HUES6 (cell line): Measurements from ENCODE around the gene FLT1.

Experiments used
- H3K27ac ChIP-seq: 2 replicates; pipeline ENCODE4 v1.7.0; 2013; ENCODE audit warnings: low read depth, mild to moderate bottlenecking, low read length, inconsistent platforms
- H3K27me3 ChIP-seq: 2 replicates; pipeline ENCODE4 v1.6.1; 2013; ENCODE audit warnings: low read length; ENCODE audit not compliant: control insufficient read depth, insufficient read depth
- H3K36me3 ChIP-seq: 2 replicates; pipeline ENCODE4 v1.6.1; 2013; ENCODE audit warnings: low read length; ENCODE audit not compliant: control insufficient read depth, insufficient read depth
- H3K4me1 ChIP-seq: 2 replicates; pipeline ENCODE4 v1.6.1; 2013; ENCODE audit warnings: low read length; ENCODE audit not compliant: control insufficient read depth, insufficient read depth
- H3K4me3 ChIP-seq: 2 replicates; pipeline ENCODE4 v1.5.1; 2013; ENCODE audit warnings: low read depth, low read length
- H3K9ac ChIP-seq: one replicate; pipeline ENCODE4 v1.6.1; 2013; ENCODE audit warnings: mild to moderate bottlenecking, low read length
- H3K9me3 ChIP-seq: 2 replicates; pipeline ENCODE4 v1.6.1; 2013; ENCODE audit warnings: low read depth, low read length; ENCODE audit not compliant: control insufficient read depth, insufficient read depth

The FLT1 gene

DNA sequence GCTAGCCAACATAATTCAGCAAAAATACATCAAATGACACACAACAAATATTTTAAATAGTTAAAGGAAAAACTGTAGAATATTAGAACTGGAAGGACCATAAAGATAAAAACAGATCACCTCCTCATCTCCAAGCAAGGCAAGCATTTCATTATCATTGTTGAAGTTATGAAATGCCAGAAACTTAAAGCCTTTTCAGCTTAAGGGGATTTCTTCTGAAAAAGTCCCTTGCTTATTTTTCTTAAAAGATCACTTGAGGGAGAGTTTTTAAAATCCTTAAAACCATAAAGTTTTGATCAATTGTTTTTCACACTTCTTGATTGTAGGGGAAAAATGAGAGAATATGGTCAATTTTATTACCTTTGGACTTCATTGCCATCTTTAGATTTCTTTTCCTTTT, 37.4 kb downstream of the FLT1 start:
- Histone ChIP-seq H3K9ac (no peak overlapping the region), H3K4me3 (no peak overlapping the region), H3K36me3 (peaks cover 63% of the 10 kb centered on the region), H3K27ac (no peak overlapping the region), H3K4me1 (peaks cover 18% of the 10 kb centered on the region), H3K9me3 (no peaks in the 10 kb centered on the region), H3K27me3 (no peaks in the 10 kb centered on the region)

- Histone ChIP-seq H3K27me3 (no peaks in the 10 kb centered on the region), H3K27ac (peak overlapping the region; percentile 69; the same call in 1 of the 2 replicates), H3K9me3 (no peaks in the 10 kb centered on the region), H3K4me1 (peaks cover 28% of the 10 kb centered on the region), H3K4me3 (no peak overlapping the region), H3K9ac (no peak overlapping the region), H3K36me3 (peaks cover 52% of the 10 kb centered on the region)
These were observed 39.2 kb downstream of the FLT1 start for GRCh38 chr13:28455580-28456194.

- Histone ChIP-seq H3K27me3 (no peaks in the 10 kb centered on the region), H3K27ac (no peak overlapping the region), H3K36me3 (peaks cover 53% of the 10 kb centered on the region), H3K9me3 (peaks cover 15% of the 10 kb centered on the region), H3K4me3 (no peak overlapping the region), H3K4me1 (peaks cover 28% of the 10 kb centered on the region), H3K9ac (no peak overlapping the region)
These were observed 42.2 kb downstream of the FLT1 start for GRCh38 chr13:28452755-28453154.

DNA sequence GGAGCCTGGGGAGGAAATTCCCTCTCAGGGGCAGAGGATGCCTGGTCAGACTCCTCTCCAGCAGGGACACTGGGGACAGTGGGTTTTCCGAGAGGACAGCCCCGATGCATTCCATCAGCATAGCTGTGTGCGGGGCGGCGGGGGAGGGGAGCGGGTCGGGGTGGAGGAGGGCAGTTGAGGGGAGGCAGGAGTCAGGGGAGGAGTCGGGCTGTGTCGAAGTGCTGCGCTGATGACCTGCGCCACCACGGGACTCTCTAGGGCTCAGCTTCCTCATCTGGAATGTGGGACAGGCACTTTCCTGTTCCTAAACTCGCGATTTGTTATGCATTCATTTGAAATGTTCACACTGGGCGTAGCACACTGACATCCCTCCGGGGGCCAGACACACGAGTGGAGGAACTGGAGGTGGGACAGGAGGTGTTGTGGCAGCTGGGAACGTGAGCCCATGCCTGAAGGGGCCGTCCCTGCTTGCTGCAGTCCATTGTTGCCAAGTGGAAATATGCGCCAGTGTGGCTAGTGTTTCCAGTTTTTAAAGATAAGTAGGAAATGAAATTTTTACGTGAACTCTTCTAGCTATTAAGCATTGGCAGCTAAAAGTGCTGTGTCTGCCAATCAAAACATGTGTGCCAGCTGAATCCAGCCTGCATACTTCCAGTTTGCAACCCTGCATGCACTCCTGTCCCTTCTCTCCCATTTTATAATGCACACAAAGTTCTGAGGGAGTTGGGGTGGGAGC, 43.3 kb downstream of the FLT1 start:
- Histone ChIP-seq H3K4me1 (peaks cover 24% of the 10 kb centered on the region), H3K4me3 (no peak overlapping the region), H3K9me3 (peaks cover 18% of the 10 kb centered on the region), H3K27me3 (no peaks in the 10 kb centered on the region), H3K9ac (no peak overlapping the region), H3K36me3 (peaks cover 49% of the 10 kb centered on the region), H3K27ac (no peak overlapping the region)

GRCh38 chr13:28449826-28450773, 44.8 kb downstream of the FLT1 start:
- H3K4me3 ChIP-seq: no peak overlapping the region
- peaks cover 25% of the 10 kb centered on the region for H3K9me3 ChIP-seq
- no peak overlapping the region for H3K27ac ChIP-seq

GRCh38 chr13:28448651-28449358, 46.1 kb downstream of the FLT1 start:
- Histone ChIP-seq H3K4me3 (no peak overlapping the region), H3K36me3 (peaks cover 43% of the 10 kb centered on the region)

More at GRCh38 chr13:28449826-28450773, 44.8 kb downstream of the FLT1 start:
- Histone ChIP-seq H3K36me3 (peaks cover 51% of the 10 kb centered on the region), H3K9ac (no peak overlapping the region), H3K27me3 (no peaks in the 10 kb centered on the region), H3K4me1 (peaks cover 14% of the 10 kb centered on the region)

GRCh38 chr13:28447989-28448388, 46.9 kb downstream of the FLT1 start:
- Histone ChIP-seq H3K27ac (no peak overlapping the region), H3K9ac (no peak overlapping the region), H3K36me3 (peaks cover 42% of the 10 kb centered on the region), H3K27me3 (no peaks in the 10 kb centered on the region), H3K4me3 (no peak overlapping the region), H3K4me1 (peaks cover 10% of the 10 kb centered on the region), H3K9me3 (peaks cover 25% of the 10 kb centered on the region)

More at GRCh38 chr13:28448651-28449358, 46.1 kb downstream of the FLT1 start:
- Histone ChIP-seq H3K9ac (no peak overlapping the region), H3K27me3 (no peaks in the 10 kb centered on the region), H3K27ac (no peak overlapping the region), H3K9me3 (peaks cover 25% of the 10 kb centered on the region), H3K4me1 (peaks cover 10% of the 10 kb centered on the region)

- peaks cover 7% of the 10 kb centered on the region for H3K4me1 ChIP-seq
- no peak overlapping the region for H3K27ac ChIP-seq
- H3K27me3 ChIP-seq: no peaks in the 10 kb centered on the region
- H3K9me3 ChIP-seq: peaks cover 25% of the 10 kb centered on the region
- H3K4me3 ChIP-seq: no peak overlapping the region
- peaks cover 36% of the 10 kb centered on the region for H3K36me3 ChIP-seq
- H3K9ac ChIP-seq: no peak overlapping the region
These were observed 47.7 kb downstream of the FLT1 start for GRCh38 chr13:28447206-28447605.

DNA sequence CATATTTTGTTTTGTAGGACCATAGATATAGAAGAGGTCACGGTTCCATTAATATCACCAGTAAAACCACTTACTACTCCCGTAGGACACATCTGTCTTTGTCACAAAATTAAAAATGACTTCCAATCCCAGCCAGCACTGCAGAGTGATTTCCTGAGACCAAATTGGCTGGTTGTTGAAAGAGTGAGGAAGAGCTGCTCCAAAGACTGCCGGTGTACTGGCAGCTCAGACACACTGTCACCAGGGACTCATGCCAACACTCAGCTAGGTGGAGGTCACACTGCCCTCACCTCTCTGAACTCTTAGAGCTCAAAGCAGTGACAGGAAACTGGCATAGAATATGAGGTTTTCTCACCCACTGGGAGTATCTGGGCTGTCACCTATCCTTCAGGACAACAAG, 52.1 kb downstream of the FLT1 start:
- Histone ChIP-seq H3K4me3 (no peak overlapping the region), H3K9ac (no peak overlapping the region), H3K9me3 (peaks cover 11% of the 10 kb centered on the region), H3K27ac (no peak overlapping the region), H3K36me3 (peaks cover 15% of the 10 kb centered on the region), H3K27me3 (no peaks in the 10 kb centered on the region), H3K4me1 (peaks cover 32% of the 10 kb centered on the region)

DNA sequence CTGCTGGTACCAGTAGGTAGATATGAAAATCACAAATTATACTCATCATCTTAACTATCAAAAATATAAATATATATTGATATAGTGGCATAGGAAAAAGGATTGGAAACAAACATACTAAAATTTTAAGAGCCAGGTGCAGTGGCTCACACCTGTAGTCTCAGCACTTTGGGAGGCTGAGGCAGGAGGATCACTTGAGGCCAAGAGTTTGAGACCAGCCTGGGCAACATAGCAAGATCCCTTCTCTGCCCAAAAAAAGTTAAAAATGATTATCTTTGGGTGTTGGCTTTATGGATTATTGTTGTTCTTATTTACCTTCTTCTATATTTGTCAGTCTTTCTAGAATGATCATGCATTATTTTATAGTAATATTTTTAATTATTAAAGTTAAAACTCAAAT, 53.4 kb downstream of the FLT1 start:
- Histone ChIP-seq H3K9me3 (peaks cover 6% of the 10 kb centered on the region; the same call in 1 of the 2 replicates), H3K4me1 (peaks cover 45% of the 10 kb centered on the region), H3K27me3 (no peaks in the 10 kb centered on the region), H3K36me3 (peaks cover 21% of the 10 kb centered on the region), H3K9ac (no peak overlapping the region), H3K4me3 (no peak overlapping the region), H3K27ac (no peak overlapping the region)
